B cell (primary cell): ENCODE data around the gene INF2. TPM values are rescaled to one million over a fixed set of nuclear protein-coding genes. Genes with fewer than 3 reads are reported as not detected.

Source experiments
- ATAC-seq: fragments of 200-7000 bp; cut with Tn5 transposase; one replicate; pipeline ENCODE4 v1.10.0; 2021; ENCODE audit warnings: low read depth, mild to moderate bottlenecking, moderate number of reproducible peaks, moderate library complexity
- CTCF ChIA-PET: fragments of 350-600 bp; sonication (Branson Sonifier 250); formaldehyde crosslinking; loops from one replicate; lab custom pipeline; 2021; ENCODE audit warnings: antibody characterized with exemption, inconsistent platforms; lab: Charles Lee
- POLR2A ChIA-PET: fragments of 350-600 bp; sonication (Branson Sonifier 250); formaldehyde crosslinking; loops from one replicate; lab custom pipeline; 2021; ENCODE audit warnings: antibody characterized with exemption; lab: Charles Lee
- DNase-seq: peaks from one replicate; pipeline ENCODE4 v3.0.0; 2013
- H2AFZ ChIP-seq: 2 replicates; pipeline ENCODE4 v1.6.1; 2012; ENCODE audit warnings: mild to moderate bottlenecking, low read depth, low read length; ENCODE audit not compliant: insufficient read depth, poor library complexity, severe bottlenecking
- H3K27ac ChIP-seq, 2 donors: 1 replicate in 1 of 2; 2 replicates in 1 of 2; pipeline ENCODE4 v1.5.1; 2012 to 2013; ENCODE audit warnings: low read length in 2 of 2, mild to moderate bottlenecking in 2 of 2, moderate library complexity in 1 of 2
- H3K27me3 ChIP-seq, 4 experiments: fragments of 200-600 bp in 1 of 4; sonication (generic) in 1 of 4; replicated peaks in 1 of 4; 1 replicate in 2 of 4; 2 replicates in 2 of 4; pipeline versions ENCODE4 v1.6.1 to v1.7.0; 2013 to 2016; ENCODE audit warnings: low read length in 3 of 4, mild to moderate bottlenecking in 2 of 4, mixed read lengths in 1 of 4, moderate library complexity in 1 of 4; ENCODE audit not compliant: insufficient read depth in 4 of 4, control insufficient read depth in 3 of 4; ENCODE audit errors: control extremely low read depth in 1 of 4
- H3K36me3 ChIP-seq, 2 experiments: replicated peaks in 1 of 2; 1 replicate in 1 of 2; 2 replicates in 1 of 2; pipeline versions ENCODE4 v1.6.1 to v1.7.1; 2013; ENCODE audit warnings: low read length in 1 of 2; ENCODE audit not compliant: insufficient read depth in 2 of 2, control insufficient read depth in 1 of 2; ENCODE audit errors: control extremely low read depth in 1 of 2, extremely low read depth in 1 of 2
- H3K4me1 ChIP-seq, 2 donors: fragments of 200-600 bp in 1 of 2; sonication (generic) in 1 of 2; 1 replicate in 1 of 2; 2 replicates in 1 of 2; pipeline versions ENCODE4 v1.5.1 to v1.6.1; 2013 to 2017; ENCODE audit warnings: low read length in 2 of 2; ENCODE audit not compliant: control insufficient read depth in 2 of 2, insufficient read depth in 2 of 2
- H3K4me2 ChIP-seq: replicated peaks from 2 replicates; pipeline ENCODE3; 2012; ENCODE audit warnings: mild to moderate bottlenecking, low read depth, low read length; ENCODE audit not compliant: poor library complexity, severe bottlenecking
- H3K4me3 ChIP-seq, 5 experiments: fragments of 200-600 bp in 1 of 5; sonication (generic) in 1 of 5; 1 replicate in 3 of 5; 2 replicates in 2 of 5; pipeline versions ENCODE4 v1.5.1 to v1.7.0; 2011 to 2016; ENCODE audit warnings: low read length in 4 of 5, mild to moderate bottlenecking in 4 of 5, low read depth in 2 of 5, control low read depth in 1 of 5, moderate library complexity in 1 of 5; ENCODE audit not compliant: insufficient read depth in 1 of 5; ENCODE audit errors: control extremely low read depth in 1 of 5, extremely low read depth in 1 of 5
- H3K79me2 ChIP-seq: fragments of 200-600 bp; sonication (generic); one replicate; pipeline ENCODE4 v1.6.0; 2016; ENCODE audit warnings: low read length; ENCODE audit not compliant: control insufficient read depth, insufficient read depth
- H3K9ac ChIP-seq: fragments of 200-600 bp; sonication (generic); 2 replicates; pipeline ENCODE4 v1.6.1; 2017; ENCODE audit warnings: mild to moderate bottlenecking, low read length, moderate library complexity
- H3K9me3 ChIP-seq, 3 donors: one replicate each; pipeline versions ENCODE4 v1.6.1 to v1.7.1; 2013; ENCODE audit warnings: low read length in 2 of 3; ENCODE audit not compliant: control insufficient read depth in 2 of 3, insufficient read depth in 1 of 3; ENCODE audit errors: control extremely low read depth in 1 of 3
- H4K20me1 ChIP-seq: 2 replicates; pipeline ENCODE4 v1.6.0; 2012; ENCODE audit warnings: mild to moderate bottlenecking, low read length; ENCODE audit not compliant: insufficient read depth, control insufficient read depth, poor library complexity, severe bottlenecking
- H3K27ac Mint-ChIP-seq: one replicate; pipeline ENCODE4 v1.8.0; 2021; ENCODE audit warnings: mixed read lengths
- H3K27me3 Mint-ChIP-seq: one replicate; pipeline ENCODE4 v1.8.0; 2021; ENCODE audit warnings: mixed read lengths
- H3K4me1 Mint-ChIP-seq: one replicate; pipeline ENCODE4 v1.8.0; 2021; ENCODE audit warnings: mixed read lengths
- H3K4me3 Mint-ChIP-seq: one replicate; pipeline ENCODE4 v1.8.0; 2021; ENCODE audit warnings: mixed read lengths
- H3K9me3 Mint-ChIP-seq: one replicate; pipeline ENCODE4 v1.8.0; 2022; ENCODE audit warnings: mixed read lengths; ENCODE audit not compliant: insufficient read depth
- CTCF ChIP-seq: fragments of 200-600 bp; IDR thresholded peaks from one replicate; pipeline ENCODE4 v1.8.0; 2022; ENCODE audit warnings: antibody characterized with exemption, mild to moderate bottlenecking
- EZH2 ChIP-seq: IDR thresholded peaks from 2 replicates; pipeline ENCODE4 v1.6.1; 2012; ENCODE audit warnings: borderline replicate concordance, low read depth, mild to moderate bottlenecking, moderate library complexity, low read length; ENCODE audit not compliant: insufficient read depth, poor library complexity, severe bottlenecking
- WGBS: methylation state at CpG from one replicate; pipeline ENCODE4 v1.1.5; 2013; ENCODE audit warnings: missing lambda C conversion rate; ENCODE audit not compliant: insufficient coverage; 5-methylcytosine and 5-hydroxymethylcytosine counted together
- intact Hi-C: fragments of 100-400 bp; cut with micrococcal nuclease; formaldehyde crosslinking; loops from one replicate; pipeline ENCODE4 v1.10.0; 2022
- polyA plus RNA-seq: library from polyadenylated mRNA; depleted of rRNA; stranded (reverse); fragments of >200 nt; gene quantifications from 2 replicates; pipeline ENCODE4 v1.2.3, GENCODE V29; 2012
- total RNA-seq, 2 donors: library from RNA; stranded (reverse); fragments of 120-200 nt in 1 of 2; gene quantifications; 1 replicate in 1 of 2; 2 replicates in 1 of 2; pipeline versions ENCODE4 v1.2.3 to v1.2.4, GENCODE V29; 2013 to 2022

The INF2 gene
- total and polyA plus RNA-seq, 2 donors (not counting 1 experiment from before 2014, with no cell fraction given), result 90.2 to 100 TPM

DNA sequence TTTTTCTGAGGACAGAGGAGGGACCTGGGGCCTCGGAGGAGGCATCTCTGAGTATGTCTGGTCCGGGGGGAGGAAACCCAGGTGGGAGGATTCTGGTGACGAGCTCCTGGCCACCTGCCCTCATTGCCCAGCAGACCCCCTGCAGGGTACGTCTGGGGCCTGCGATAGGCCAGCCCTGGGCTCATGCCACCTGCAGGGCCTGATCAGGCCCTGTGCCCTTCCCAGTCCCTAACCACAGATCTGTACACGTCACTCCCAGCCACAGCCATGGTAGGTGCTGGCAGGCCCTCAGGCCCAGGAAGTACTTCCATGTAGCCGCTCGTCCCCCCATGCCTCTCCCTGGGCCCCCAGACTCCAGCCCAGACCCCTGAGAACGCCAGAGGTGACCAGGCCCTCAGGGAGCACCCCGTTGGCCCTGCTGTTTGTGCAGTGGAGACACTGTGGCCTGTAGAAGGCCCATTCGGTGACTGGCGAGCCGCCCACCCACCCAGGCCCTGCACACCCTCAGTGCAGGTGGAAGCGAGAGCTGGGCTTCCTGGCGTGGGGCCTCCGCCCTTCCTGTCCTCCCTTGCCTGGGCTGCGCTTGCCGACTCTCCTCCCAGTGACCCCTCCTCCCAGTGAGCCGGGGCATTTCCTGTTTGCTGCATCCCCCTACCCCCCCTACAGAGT lies 5.7 kb downstream of the INF2 start:
- no peaks in the 10 kb centered on the region for H3K27me3 ChIP-seq
- H3K4me2 ChIP-seq, result peak overlapping the region; percentile 69
- H3K9me3 ChIP-seq, result no peaks in the 10 kb centered on the region
- ATAC-seq (peak; percentile 74), DNase-seq (peak; percentile 47)
- H3K27ac ChIP-seq, result peak overlapping the region; percentile 55 to 63
- WGBS, result 32% methylated on average over 19 of the region's 19 CpGs
- intact Hi-C loops, result no loop called here
- H2AFZ ChIP-seq, result no peak overlapping the region
- Mint-ChIP-seq H3K4me3 (peak overlapping the region; percentile 59), H3K9me3 (no peaks in the 10 kb centered on the region), H3K27ac (peak overlapping the region; percentile 84), H3K4me1 (peaks cover 43% of the 10 kb centered on the region), H3K27me3 (no peaks in the 10 kb centered on the region)
- H3K4me3 ChIP-seq, result peak overlapping the region in 2 of 5 experiments; percentile 16 to 21
- peak overlapping the region; percentile 43 for H3K9ac ChIP-seq
- peaks cover 25 to 60% of the 10 kb centered on the region in 2 donors for H3K4me1 ChIP-seq
- CTCF ChIA-PET, result interaction anchor here (1.1 to 2.5 kb wide), 4 partner anchors 9 to 55 kb away, joined by 3 to 5 read pairs (median 4); no protein-coding TSS in a partner anchor
- H3K36me3 ChIP-seq, result peaks cover 0 to 14% of the 10 kb centered on the region in 2 experiments
- no peak for TF ChIP-seq CTCF
- H4K20me1 ChIP-seq, result peaks cover 96% of the 10 kb centered on the region
- POLR2A ChIA-PET, result interaction anchor here (0.6 kb wide), 1 partner anchor 109 kb away, joined by 3 read pairs; no protein-coding TSS in a partner anchor
- peaks cover 80% of the 10 kb centered on the region for H3K79me2 ChIP-seq

GRCh38 chr14:104695660-104696000 lies 6.2 kb downstream of the INF2 start:
- H3K27me3 Mint-ChIP-seq, result no peaks in the 10 kb centered on the region
- peaks cover 96% of the 10 kb centered on the region for H4K20me1 ChIP-seq
- no peaks in the 10 kb centered on the region for H3K27me3 ChIP-seq
- H2AFZ ChIP-seq, result no peak overlapping the region
- 70% methylated on average over 5 of the region's 6 CpGs for WGBS
- H3K9me3 Mint-ChIP-seq, result no peaks in the 10 kb centered on the region
- peaks cover 0 to 14% of the 10 kb centered on the region in 2 experiments for H3K36me3 ChIP-seq
- peak overlapping the region; percentile 83 for H3K27ac Mint-ChIP-seq
- peaks cover 20 to 55% of the 10 kb centered on the region in 2 donors for H3K4me1 ChIP-seq
- peak overlapping the region; percentile 51 for H3K4me3 Mint-ChIP-seq
- TF ChIP-seq EZH2 (no peak), CTCF (no peak)
- ATAC-seq, result no peak
- no peak for DNase-seq
- H3K9me3 ChIP-seq, result no peaks in the 10 kb centered on the region
- peak overlapping the region; percentile 55 to 63 for H3K27ac ChIP-seq
- intact Hi-C loops, result no loop called here
- peaks cover 45% of the 10 kb centered on the region for H3K4me1 Mint-ChIP-seq
- CTCF ChIA-PET, result interaction anchor here (1.1 to 2.5 kb wide), 6 partner anchors 8 to 55 kb away, joined by 3 to 6 read pairs (median 4); no protein-coding TSS in a partner anchor
- H3K4me3 ChIP-seq, result peak overlapping the region in 2 of 5 experiments; percentile 12 to 16
- H3K9ac ChIP-seq, result peak overlapping the region; percentile 43
- H3K4me2 ChIP-seq, result peak overlapping the region; percentile 69
- H3K79me2 ChIP-seq, result peaks cover 75% of the 10 kb centered on the region
- POLR2A ChIA-PET, result no interaction called here
